T47D (cell line): Measurements from ENCODE around the gene VPS13A.

ENCODE experiments used
- DNase-seq, 2 experiments: peaks; one replicate each; pipeline versions ENCODE4 v3.0.0 to v3.0.0-alpha.2; 2011 to 2012; ENCODE audit warnings: low read depth in 1 of 2, low spot score in 1 of 2
- JUND ChIP-seq: IDR thresholded peaks from 2 replicates; pipeline ENCODE4 v1.6.1; 2012; ENCODE audit warnings: low read depth
- in situ Hi-C: cut with HindIII; loops from 2 replicates; pipeline ENCODE4 v1.10.0; 2016; ENCODE audit warnings: low sequenced_read_pairs, low pct_unique_long_range_greater_than_20kb

VPS13A gene

GRCh38 chr9:77447646-77448045 is 270.3 kb downstream of the VPS13A start:
- DNase-seq, result peak in 1 of 2 experiments; percentile 6
- no peak for TF ChIP-seq JUND
- in situ Hi-C loops, result no loop called here

- TF ChIP-seq JUND, result no peak
- DNase-seq, result peak in 1 of 2 experiments; percentile 13
- in situ Hi-C loops, result no loop called here
Measured at GRCh38 chr9:77449240-77450084, 272.1 kb downstream of the VPS13A start.

- no peak for TF ChIP-seq JUND
- no peak for DNase-seq
- in situ Hi-C loops, result no loop called here
Measured at GRCh38 chr9:77450085-77450475, 272.7 kb downstream of the VPS13A start.

- no peak for DNase-seq
- in situ Hi-C loops, result no loop called here
- no peak for TF ChIP-seq JUND
Measured at GRCh38 chr9:77451507-77451906, 274.2 kb downstream of the VPS13A start.

GRCh38 chr9:77453825-77454647 is 276.7 kb downstream of the VPS13A start:
- in situ Hi-C loops, result no loop called here
- no peak for DNase-seq

GRCh38 chr9:77454663-77455062 is 277.3 kb downstream of the VPS13A start:
- no peak for DNase-seq
- no peak for TF ChIP-seq JUND
- in situ Hi-C loops, result no loop called here

More at GRCh38 chr9:77453825-77454647, 276.7 kb downstream of the VPS13A start:
- no peak for TF ChIP-seq JUND

- DNase-seq, result peak in 1 of 2 experiments; percentile 62
- in situ Hi-C loops, result no loop called here
- no peak for TF ChIP-seq JUND
Measured at GRCh38 chr9:77455312-77455927, 278.1 kb downstream of the VPS13A start.

- TF ChIP-seq JUND, result no peak
- in situ Hi-C loops, result no loop called here
- peak; percentile 38 to 88 for DNase-seq
Measured at GRCh38 chr9:77456829-77457437, 279.6 kb downstream of the VPS13A start.

- peak; percentile 35 to 76 for DNase-seq
- in situ Hi-C loops, result no loop called here
- TF ChIP-seq JUND, result no peak
Measured at GRCh38 chr9:77457916-77458592, 280.7 kb downstream of the VPS13A start.

- no peak for TF ChIP-seq JUND
- no peak for DNase-seq
- in situ Hi-C loops, result no loop called here
Measured at GRCh38 chr9:77460938-77461337, 283.6 kb downstream of the VPS13A start.

GRCh38 chr9:77462066-77462465 is 284.7 kb downstream of the VPS13A start:
- no peak for DNase-seq
- TF ChIP-seq JUND, result no peak
- in situ Hi-C loops, result no loop called here

GRCh38 chr9:77463151-77463550 is 285.8 kb downstream of the VPS13A start:
- TF ChIP-seq JUND, result no peak
- in situ Hi-C loops, result no loop called here
- DNase-seq, result no peak
